Trophoblast cell (in vitro differentiated cells and primary cell): ENCODE measurements around the gene H6PD.

Source experiments
- DNase-seq, 2 donors: peaks; one replicate each; pipeline ENCODE4 v3.0.0-alpha.2; 2016
- H2AFZ ChIP-seq: 2 replicates; pipeline ENCODE4 v1.6.1; 2013; ENCODE audit warnings: low read length, moderate library complexity, mild to moderate bottlenecking; ENCODE audit not compliant: insufficient read depth, poor library complexity
- H2AK5ac ChIP-seq: 2 replicates; pipeline ENCODE4 v1.6.1; 2013; ENCODE audit warnings: mild to moderate bottlenecking, low read length
- H2BK120ac ChIP-seq: 2 replicates; pipeline ENCODE4 v1.6.1; 2013; ENCODE audit warnings: low read length, mild to moderate bottlenecking, moderate library complexity; ENCODE audit not compliant: insufficient read depth, poor library complexity
- H2BK12ac ChIP-seq: 2 replicates; pipeline ENCODE4 v1.6.1; 2013; ENCODE audit warnings: mild to moderate bottlenecking, low read length, moderate library complexity
- H2BK5ac ChIP-seq: 2 replicates; pipeline ENCODE4 v1.6.1; 2013; ENCODE audit warnings: low read length, low read depth, moderate library complexity, mild to moderate bottlenecking; ENCODE audit not compliant: poor library complexity
- H3K14ac ChIP-seq: 2 replicates; pipeline ENCODE4 v1.6.1; 2013; ENCODE audit warnings: mild to moderate bottlenecking, low read length
- H3K18ac ChIP-seq: 2 replicates; pipeline ENCODE4 v1.6.1; 2013; ENCODE audit warnings: mild to moderate bottlenecking, low read length
- H3K23ac ChIP-seq: 2 replicates; pipeline ENCODE4 v1.6.1; 2013; ENCODE audit warnings: low read length
- H3K27ac ChIP-seq: 2 replicates; pipeline ENCODE4 v1.5.1; 2013; ENCODE audit warnings: low read depth, mild to moderate bottlenecking, inconsistent platforms, low read length, moderate library complexity
- H3K27me3 ChIP-seq: 2 replicates; pipeline ENCODE4 v1.6.1; 2013; ENCODE audit warnings: inconsistent platforms, mild to moderate bottlenecking, low read length, moderate library complexity; ENCODE audit not compliant: insufficient read depth
- H3K36me3 ChIP-seq, 2 experiments: 1 replicate in 1 of 2; 2 replicates in 1 of 2; pipeline ENCODE4 v1.6.1; 2013; ENCODE audit warnings: low read length in 2 of 2, mild to moderate bottlenecking in 2 of 2, moderate library complexity in 1 of 2; ENCODE audit not compliant: insufficient read depth in 2 of 2, control insufficient read depth in 1 of 2
- H3K4ac ChIP-seq: 2 replicates; pipeline ENCODE4 v1.6.1; 2013; ENCODE audit warnings: low read depth, mild to moderate bottlenecking, low read length, moderate library complexity
- H3K4me1 ChIP-seq, 2 experiments: 1 replicate in 1 of 2; 2 replicates in 1 of 2; pipeline ENCODE4 v1.6.1; 2013; ENCODE audit warnings: low read length in 2 of 2, mild to moderate bottlenecking in 2 of 2, moderate library complexity in 1 of 2; ENCODE audit not compliant: insufficient read depth in 2 of 2, control insufficient read depth in 1 of 2
- H3K4me2 ChIP-seq: 2 replicates; pipeline ENCODE4 v1.6.1; 2013; ENCODE audit warnings: inconsistent platforms, mild to moderate bottlenecking, low read length, moderate library complexity
- H3K4me3 ChIP-seq: 2 replicates; pipeline ENCODE4 v1.5.1; 2013; ENCODE audit warnings: mild to moderate bottlenecking, low read depth, low read length, inconsistent platforms
- H3K79me1 ChIP-seq: one replicate; pipeline ENCODE4 v1.6.1; 2013; ENCODE audit warnings: low read length
- H3K79me2 ChIP-seq: 2 replicates; pipeline ENCODE4 v1.6.1; 2013; ENCODE audit warnings: low read length, mild to moderate bottlenecking; ENCODE audit not compliant: control insufficient read depth, insufficient read depth, poor library complexity
- H3K9ac ChIP-seq: 2 replicates; pipeline ENCODE4 v1.6.1; 2013; ENCODE audit warnings: mild to moderate bottlenecking, low read length
- H3K9me3 ChIP-seq: 2 replicates; pipeline ENCODE4 v1.6.1; 2013; ENCODE audit warnings: low read depth, mild to moderate bottlenecking, control low read depth, inconsistent platforms, low read length; ENCODE audit not compliant: insufficient read depth
- H4K12ac ChIP-seq: 2 replicates; pipeline ENCODE4 v1.6.1; 2013; ENCODE audit warnings: low read depth, mild to moderate bottlenecking, low read length, moderate library complexity
- H4K8ac ChIP-seq: 2 replicates; pipeline ENCODE4 v1.6.1; 2013; ENCODE audit warnings: low read depth, mild to moderate bottlenecking, low read length, moderate library complexity
- H4K91ac ChIP-seq: one replicate; pipeline ENCODE4 v1.6.1; 2013; ENCODE audit warnings: low read depth, mild to moderate bottlenecking, low read length, moderate library complexity
- WGBS: extraction: QIAGEN DNeasy Blood & Tissue Kit; methylation state at CpG from one replicate; pipeline ENCODE4 v1.1.7; 2013; ENCODE audit warnings: missing lambda C conversion rate; ENCODE audit not compliant: insufficient read length, insufficient coverage; ENCODE audit errors: extremely low coverage; 5-methylcytosine and 5-hydroxymethylcytosine counted together

The H6PD gene

DNA sequence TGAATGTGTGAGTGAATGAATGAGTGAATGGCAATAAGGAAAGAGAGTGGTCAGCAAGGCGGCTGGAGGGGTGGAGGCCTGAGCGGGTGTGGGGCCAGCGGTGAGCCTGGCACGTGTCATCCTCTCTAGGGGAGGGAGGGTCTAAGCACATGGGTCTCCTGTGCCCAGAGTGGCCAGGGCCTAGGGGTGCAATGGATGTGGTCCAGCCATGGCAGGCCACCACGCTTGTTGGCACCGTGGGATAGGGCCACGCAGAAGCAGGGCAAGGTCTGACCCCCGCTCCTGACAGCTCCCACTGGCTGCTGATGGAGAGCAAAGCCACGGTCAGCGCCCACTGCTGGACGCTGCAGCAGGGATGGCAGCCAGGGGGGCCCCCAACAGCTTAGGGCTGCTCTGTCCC lies 38.6 kb downstream of the H6PD start:
- Histone ChIP-seq H2BK5ac (no peak overlapping the region), H3K4me3 (no peak overlapping the region), H2AK5ac (no peak overlapping the region), H2BK120ac (no peak overlapping the region), H3K79me2 (no peaks in the 10 kb centered on the region), H3K27ac (no peak overlapping the region), H4K12ac (no peak overlapping the region), H4K91ac (no peak overlapping the region), H3K4ac (no peak overlapping the region), H3K23ac (no peak overlapping the region), H3K9me3 (no peaks in the 10 kb centered on the region), H4K8ac (no peak overlapping the region), H2BK12ac (no peak overlapping the region), H3K18ac (no peak overlapping the region), H3K14ac (no peak overlapping the region), H3K36me3 (no peaks in the 10 kb centered on the region), H3K4me2 (no peak overlapping the region), H2AFZ (no peak overlapping the region), H3K4me1 (peaks cover 11 to 16% of the 10 kb centered on the region in 2 experiments), H3K27me3 (no peaks in the 10 kb centered on the region), H3K79me1 (no peaks in the 10 kb centered on the region), H3K9ac (no peak overlapping the region)
- no CpG with 5 or more reads among the region's 11 CpGs for WGBS
- DNase-seq, result no peak

DNA sequence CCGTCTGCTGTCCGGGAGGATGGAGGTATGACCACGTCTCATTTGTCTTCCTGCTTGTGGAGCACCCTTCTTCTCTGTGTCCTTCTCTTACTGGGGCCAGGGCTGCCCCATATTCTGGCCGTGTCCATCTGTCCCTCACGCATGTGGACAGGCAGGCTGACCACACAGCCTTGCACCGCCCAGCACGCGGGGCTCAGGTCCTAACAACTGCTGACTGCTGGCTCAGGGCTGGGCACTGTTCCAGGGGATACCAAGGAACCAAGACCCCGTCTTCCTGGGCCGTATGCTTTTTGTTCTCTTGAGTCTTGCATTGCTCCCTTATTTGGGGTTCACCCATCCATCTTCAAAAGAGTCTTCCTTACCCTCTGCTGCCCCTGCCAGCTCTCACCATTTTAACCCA lies 40.6 kb downstream of the H6PD start:
- H3K23ac ChIP-seq, result no peak overlapping the region
- H3K4ac ChIP-seq, result no peak overlapping the region
- peaks cover 21 to 26% of the 10 kb centered on the region in 2 experiments for H3K4me1 ChIP-seq
- H3K4me2 ChIP-seq, result no peak overlapping the region
- no peak overlapping the region for H4K8ac ChIP-seq
- DNase-seq, result no peak
- no CpG with 5 or more reads among the region's 10 CpGs for WGBS
- H2BK5ac ChIP-seq, result no peak overlapping the region
- H4K12ac ChIP-seq, result no peak overlapping the region
- H3K36me3 ChIP-seq, result no peaks in the 10 kb centered on the region
- peak overlapping the region; percentile 2 for H2AK5ac ChIP-seq
- no peak overlapping the region for H3K9ac ChIP-seq
- H2BK12ac ChIP-seq, result no peak overlapping the region
- no peak overlapping the region for H3K27ac ChIP-seq
- no peaks in the 10 kb centered on the region for H3K9me3 ChIP-seq
- H3K79me2 ChIP-seq, result no peaks in the 10 kb centered on the region
- H3K27me3 ChIP-seq, result no peaks in the 10 kb centered on the region
- H4K91ac ChIP-seq, result no peak overlapping the region
- H2BK120ac ChIP-seq, result no peak overlapping the region
- no peak overlapping the region for H3K18ac ChIP-seq
- H3K4me3 ChIP-seq, result no peak overlapping the region
- no peak overlapping the region for H3K14ac ChIP-seq
- H2AFZ ChIP-seq, result no peak overlapping the region
- no peaks in the 10 kb centered on the region for H3K79me1 ChIP-seq

DNA sequence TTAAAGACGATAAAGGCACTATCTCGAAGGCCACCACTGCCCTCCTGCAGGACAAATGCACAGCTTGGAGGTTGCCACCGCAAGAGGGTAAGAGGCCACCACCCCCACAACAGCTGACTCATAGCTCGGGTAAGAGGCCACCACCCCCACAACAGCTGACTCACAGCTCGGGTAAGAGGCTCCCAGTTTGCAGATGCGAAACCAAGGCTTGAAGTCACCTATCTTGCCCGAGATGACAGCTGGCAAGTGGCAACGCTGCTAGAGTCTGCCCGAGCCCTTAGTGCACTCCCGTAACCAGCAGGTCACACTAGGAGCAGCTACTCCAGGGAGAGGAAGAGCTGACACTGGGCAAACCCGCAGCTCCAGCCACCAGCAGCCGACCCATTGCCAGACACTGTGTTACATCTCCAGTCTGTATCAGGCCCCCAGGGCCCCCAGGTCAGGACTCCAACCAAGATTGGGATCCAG lies 41.0 kb downstream of the H6PD start:
- no peak overlapping the region for H4K8ac ChIP-seq
- no peak overlapping the region for H4K91ac ChIP-seq
- no peak overlapping the region for H3K4me3 ChIP-seq
- H2AFZ ChIP-seq, result no peak overlapping the region
- H3K79me2 ChIP-seq, result no peaks in the 10 kb centered on the region
- peaks cover 19 to 24% of the 10 kb centered on the region in 2 experiments for H3K4me1 ChIP-seq
- no peak overlapping the region for H3K4ac ChIP-seq
- no peak overlapping the region for H3K27ac ChIP-seq
- H2AK5ac ChIP-seq, result no peak overlapping the region
- WGBS, result no CpG with 5 or more reads among the region's 12 CpGs
- no peaks in the 10 kb centered on the region for H3K79me1 ChIP-seq
- no peak overlapping the region for H3K4me2 ChIP-seq
- no peak overlapping the region for H2BK12ac ChIP-seq
- no peak overlapping the region for H2BK120ac ChIP-seq
- H3K23ac ChIP-seq, result no peak overlapping the region
- no peak overlapping the region for H3K14ac ChIP-seq
- no peak overlapping the region for H4K12ac ChIP-seq
- no peak overlapping the region for H3K9ac ChIP-seq
- no peak overlapping the region for H3K18ac ChIP-seq
- H2BK5ac ChIP-seq, result no peak overlapping the region
- no peaks in the 10 kb centered on the region for H3K27me3 ChIP-seq
- no peaks in the 10 kb centered on the region for H3K9me3 ChIP-seq
- no peaks in the 10 kb centered on the region for H3K36me3 ChIP-seq
- DNase-seq, result peak; percentile 94 to 96

DNA sequence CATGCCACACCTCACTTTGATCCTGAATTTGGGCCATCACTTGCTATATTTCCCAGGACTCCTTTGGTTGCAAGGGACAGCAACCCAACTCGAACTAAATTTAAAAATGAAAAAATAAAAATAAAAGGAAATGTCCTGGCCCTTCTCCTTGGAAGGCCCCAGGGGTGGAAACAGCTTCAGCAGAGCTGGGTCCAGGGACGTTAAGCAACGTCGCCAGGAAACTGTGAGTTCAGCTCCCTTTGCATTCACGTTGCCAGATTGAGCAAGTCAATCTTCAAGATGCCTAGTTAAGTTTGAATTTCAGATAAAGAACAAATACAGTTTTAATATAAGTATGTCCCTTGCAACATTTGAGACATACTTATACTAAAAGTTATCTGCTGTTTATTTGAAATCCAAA lies 43.5 kb downstream of the H6PD start:
- DNase-seq, result no peak
- WGBS, result no CpG with 5 or more reads among the region's 5 CpGs

More for the DNA sequence above, 43.5 kb downstream of the H6PD start:
- no peak overlapping the region for H3K4me2 ChIP-seq
- H4K91ac ChIP-seq, result no peak overlapping the region
- no peak overlapping the region for H2BK5ac ChIP-seq
- H3K27ac ChIP-seq, result no peak overlapping the region
- no peaks in the 10 kb centered on the region for H3K79me2 ChIP-seq
- H3K27me3 ChIP-seq, result no peaks in the 10 kb centered on the region
- peaks cover 19 to 23% of the 10 kb centered on the region in 2 experiments for H3K4me1 ChIP-seq
- H4K8ac ChIP-seq, result no peak overlapping the region
- no peak overlapping the region for H3K4me3 ChIP-seq
- no peak overlapping the region for H2AFZ ChIP-seq
- H3K18ac ChIP-seq, result no peak overlapping the region
- no peak overlapping the region for H4K12ac ChIP-seq
- no peak overlapping the region for H3K14ac ChIP-seq
- no peak overlapping the region for H2BK120ac ChIP-seq
- H3K36me3 ChIP-seq, result no peaks in the 10 kb centered on the region
- no peak overlapping the region for H2AK5ac ChIP-seq
- no peak overlapping the region for H3K23ac ChIP-seq
- H2BK12ac ChIP-seq, result no peak overlapping the region
- H3K4ac ChIP-seq, result no peak overlapping the region
- H3K9me3 ChIP-seq, result no peaks in the 10 kb centered on the region
- H3K9ac ChIP-seq, result no peak overlapping the region
- no peaks in the 10 kb centered on the region for H3K79me1 ChIP-seq
